NCI-H2081 (cell line): ENCODE data around the gene PITPNC1.
"Not testable (repeated sequence)": the region's sequence is repeated elsewhere in the genome, so short reads cannot be mapped to it uniquely, and the experiment has no call there.

Source experiments
- DNase-seq, 2 experiments: peaks; one replicate each; lab custom pipeline; 2025; lab: John Stamatoyannopoulos, UW

The PITPNC1 gene

DNA sequence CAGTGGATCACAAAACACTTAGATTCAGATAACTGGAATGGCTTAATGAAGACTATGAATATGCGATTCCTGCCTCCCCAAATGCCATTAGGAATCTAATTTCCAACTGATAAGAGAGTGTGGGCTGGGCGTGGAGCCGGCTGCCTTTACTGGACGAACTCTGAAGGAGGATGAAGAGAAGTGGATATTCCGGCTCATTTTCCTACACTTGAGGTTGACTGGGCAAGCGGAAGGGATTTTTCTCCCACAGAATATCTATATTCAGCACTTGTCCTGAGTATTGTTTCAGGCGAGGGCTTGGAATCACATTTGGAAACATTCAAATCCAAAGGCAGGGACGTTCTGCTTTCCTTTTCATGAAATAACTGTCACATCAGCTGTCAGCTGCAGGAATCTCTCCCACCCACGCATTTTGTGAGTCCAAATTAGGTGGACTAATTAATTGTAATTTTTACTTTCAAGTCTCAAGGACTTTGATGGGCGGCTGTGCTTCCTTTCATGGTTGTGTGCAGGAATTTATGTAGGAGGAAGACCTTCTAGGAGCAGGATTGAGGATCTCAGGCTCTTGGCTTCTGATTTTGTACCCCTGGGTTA lies 138.5 kb downstream of the PITPNC1 start:
- no peak for DNase-seq

GRCh38 chr17:67516571-67516970 lies 139.5 kb downstream of the PITPNC1 start:
- not testable (repeated sequence) for DNase-seq

GRCh38 chr17:67517325-67517724 lies 140.2 kb downstream of the PITPNC1 start:
- DNase-seq, result no peak

GRCh38 chr17:67518876-67519275 lies 141.8 kb downstream of the PITPNC1 start:
- DNase-seq, result no peak

GRCh38 chr17:67519801-67520251 lies 142.7 kb downstream of the PITPNC1 start:
- DNase-seq, result no peak

DNA sequence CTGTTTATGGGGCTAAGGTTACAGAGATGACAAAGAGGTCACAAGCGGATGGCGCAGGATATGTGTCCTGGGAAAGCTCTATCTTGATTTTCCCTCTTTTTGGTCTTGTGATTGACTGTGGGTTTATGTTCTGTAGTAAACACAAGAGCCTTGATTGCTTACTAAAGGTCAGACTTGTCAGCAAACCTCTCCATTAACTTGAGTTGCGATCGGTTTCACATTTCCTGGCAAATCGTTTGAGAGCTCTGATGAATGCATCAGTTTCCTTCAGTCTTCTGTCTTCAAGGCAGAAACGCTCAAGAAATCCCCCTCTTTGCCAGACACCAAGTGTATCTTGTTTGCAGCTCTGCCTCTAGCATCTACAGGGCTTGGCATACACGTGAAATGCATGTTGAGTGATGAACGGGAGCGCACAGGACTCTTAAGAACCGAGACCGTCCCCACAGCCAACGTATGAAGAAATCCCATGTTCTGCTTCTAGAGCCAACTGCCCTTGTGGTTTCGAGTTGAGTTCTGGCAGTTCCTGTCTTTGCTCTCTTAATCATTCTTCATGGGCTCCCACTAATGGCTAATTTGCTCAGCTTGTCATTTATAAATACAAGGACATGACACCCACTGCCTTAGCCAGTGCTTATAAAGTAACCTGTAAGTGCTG lies 143.3 kb downstream of the PITPNC1 start:
- no peak for DNase-seq

DNA sequence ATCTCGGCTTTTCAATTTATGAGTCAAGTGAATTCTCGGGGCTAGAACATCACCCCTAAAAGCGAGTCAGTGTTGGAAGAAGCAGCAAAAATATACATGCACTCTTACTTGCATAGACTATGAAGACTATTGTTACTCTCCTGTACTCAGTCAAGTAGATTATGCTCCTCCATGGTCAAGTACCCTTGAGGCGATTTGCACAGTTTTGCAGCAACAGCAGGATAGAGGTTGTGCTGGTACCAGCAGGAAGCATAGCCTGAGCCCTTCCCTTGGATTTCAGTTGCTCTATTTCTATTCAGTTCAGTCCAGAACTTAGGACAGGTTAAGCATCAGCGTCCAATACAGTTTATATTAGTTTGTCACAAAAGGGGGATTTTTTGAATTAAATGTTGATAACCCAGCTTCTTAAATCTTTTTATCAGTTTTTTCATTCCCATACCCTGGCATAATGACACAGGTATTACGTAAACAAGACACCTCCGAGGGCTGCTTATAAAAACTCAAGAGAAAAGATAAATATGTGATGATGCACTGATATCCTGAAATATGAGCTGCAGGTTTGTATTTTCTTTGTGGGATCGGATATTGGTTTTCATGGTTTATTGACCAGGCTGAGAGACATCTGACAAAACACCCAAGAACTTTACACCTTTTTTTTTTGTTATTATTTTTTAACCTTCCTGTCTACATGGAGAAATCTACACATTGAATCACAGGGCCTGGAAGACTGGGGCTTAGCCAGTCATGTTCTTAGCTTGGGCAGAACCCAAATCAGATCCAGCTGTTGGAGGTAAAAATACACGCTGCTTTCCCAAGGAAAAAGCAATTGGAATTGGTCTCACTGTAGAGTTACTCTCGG lies 144.1 kb downstream of the PITPNC1 start:
- DNase-seq, result no peak

DNA sequence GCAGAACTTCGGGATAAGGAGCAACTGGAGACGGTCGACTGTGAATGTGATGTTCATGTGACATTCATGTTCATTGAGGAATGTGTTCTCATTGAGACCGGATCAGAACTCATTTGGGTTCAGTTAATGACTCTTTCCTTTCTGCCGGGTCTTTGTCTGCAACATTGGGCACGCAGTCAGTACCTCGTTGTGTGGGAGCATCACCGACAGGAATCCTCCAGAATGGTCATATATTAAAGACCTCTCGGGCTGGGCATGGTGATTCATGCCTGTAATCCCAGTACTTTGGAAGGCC lies 144.6 kb downstream of the PITPNC1 start:
- DNase-seq, result no peak

GRCh38 chr17:67523101-67523500 lies 146.0 kb downstream of the PITPNC1 start:
- no peak for DNase-seq

DNA sequence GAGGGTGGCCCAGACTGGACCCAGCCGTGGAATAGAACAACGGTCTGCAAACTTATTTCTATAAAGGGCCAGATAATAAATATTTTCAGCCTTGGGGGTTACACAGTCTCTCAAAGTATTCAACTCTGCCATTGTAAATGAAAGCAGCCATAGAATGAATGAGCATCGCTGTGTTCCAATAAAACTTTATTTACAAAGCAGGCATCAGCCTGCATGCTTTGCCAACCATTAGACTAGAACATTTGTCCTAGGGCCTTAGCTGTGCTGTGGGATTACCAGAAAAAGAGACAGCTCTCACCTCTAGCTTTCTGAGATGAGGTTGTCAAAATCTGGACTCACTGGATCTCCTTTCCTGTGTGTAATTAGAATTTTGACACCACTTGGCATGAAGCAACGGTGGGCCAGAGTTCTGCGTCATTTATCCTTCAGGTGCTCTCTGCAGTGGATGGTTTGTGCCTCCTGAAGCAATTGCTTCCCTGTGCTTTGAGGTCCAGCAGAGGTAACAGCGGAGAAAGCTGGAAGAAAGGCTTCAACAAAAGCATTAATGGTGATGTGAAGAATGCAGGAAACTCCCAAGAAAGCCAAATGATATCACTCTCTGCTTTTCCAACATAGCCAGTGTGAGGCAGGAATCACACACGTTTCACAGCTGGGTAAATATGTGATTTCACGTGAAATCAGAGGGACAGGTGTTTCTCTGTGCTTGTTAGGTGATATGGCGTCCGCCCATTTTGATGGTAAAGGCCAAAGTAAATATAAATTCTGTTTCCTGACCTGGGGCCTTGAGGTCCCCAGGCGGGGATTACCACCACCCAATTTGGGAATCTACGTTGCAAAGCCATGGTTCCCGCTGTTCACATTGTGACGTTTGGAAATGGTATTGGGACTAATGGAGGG lies 148.4 kb downstream of the PITPNC1 start:
- DNase-seq, result peak; percentile 76 to 94

- no peak for DNase-seq
Measured at GRCh38 chr17:67526700-67527099, 149.6 kb downstream of the PITPNC1 start.

- peak; percentile 38 to 63 for DNase-seq
Measured at GRCh38 chr17:67528751-67529436, 151.8 kb downstream of the PITPNC1 start.

- DNase-seq, result no peak
Measured at GRCh38 chr17:67531291-67531690, 154.2 kb downstream of the PITPNC1 start.

- DNase-seq, result peak; percentile 40 to 43
Measured at GRCh38 chr17:67532326-67532871, 155.3 kb downstream of the PITPNC1 start.

DNA sequence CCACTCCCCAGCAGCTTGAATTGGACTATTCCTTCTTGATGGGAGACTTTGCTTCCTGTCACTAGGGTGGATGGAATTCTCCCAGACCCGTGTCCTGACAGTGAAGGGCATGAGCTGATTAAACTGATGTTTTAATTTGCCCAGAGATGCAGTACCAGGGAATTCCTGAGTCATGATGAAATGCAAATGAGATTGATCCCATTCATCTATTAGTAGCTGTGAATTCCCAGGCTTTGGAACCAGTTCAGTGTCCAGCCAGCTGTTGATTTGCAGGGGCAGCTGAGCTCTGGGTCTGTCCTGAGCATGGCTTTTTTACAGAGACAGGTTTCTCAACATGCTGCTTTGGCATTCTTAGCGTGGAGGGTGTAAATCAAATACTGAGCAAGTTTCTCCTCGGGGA lies 157.9 kb downstream of the PITPNC1 start:
- no peak for DNase-seq

GRCh38 chr17:67542219-67543114 lies 165.4 kb downstream of the PITPNC1 start:
- DNase-seq, result no peak

DNA sequence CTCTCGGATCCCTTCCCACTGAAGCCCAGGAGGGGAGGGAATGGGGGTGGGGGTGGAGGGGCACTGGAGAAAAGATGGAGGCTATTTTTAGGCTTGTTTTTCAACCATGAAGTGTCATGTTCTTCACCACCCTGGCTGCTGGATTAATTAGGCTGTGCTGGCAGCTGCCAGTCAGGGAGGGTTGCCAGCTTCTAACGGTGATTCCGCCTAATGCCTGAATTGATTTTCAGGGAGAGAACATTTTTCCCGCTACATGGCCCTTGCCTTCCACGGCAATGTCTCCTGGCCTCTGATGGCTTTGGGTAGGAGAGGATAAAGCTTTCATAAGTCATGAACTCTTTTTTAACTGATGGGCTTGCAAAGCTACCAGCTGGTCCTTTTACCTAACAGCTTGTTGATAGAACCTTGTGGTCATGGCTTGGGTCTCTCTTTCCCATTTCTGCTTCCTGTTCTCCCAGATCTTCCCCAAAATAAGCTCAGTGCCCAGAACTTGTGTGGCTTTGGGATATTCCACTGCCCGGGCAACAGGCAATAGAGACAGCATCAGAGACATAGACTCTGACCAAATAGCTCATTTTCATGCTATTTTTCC lies 167.4 kb downstream of the PITPNC1 start:
- no peak for DNase-seq

GRCh38 chr17:67546578-67547527 lies 169.8 kb downstream of the PITPNC1 start:
- DNase-seq, result no peak

GRCh38 chr17:67548693-67549092 lies 171.6 kb downstream of the PITPNC1 start:
- DNase-seq, result no peak
